Epithelial cell of prostate (primary cell): ENCODE data around the gene NLN.
"Not testable (repeated sequence)": the region's sequence is repeated elsewhere in the genome, so short reads cannot be mapped to it uniquely, and the experiment has no call there.

ENCODE experiments used
- DNase-seq: peaks from one replicate; pipeline ENCODE4 v3.0.0-alpha.2; 2011; ENCODE audit warnings: low read depth, low spot score
- H3K27ac ChIP-seq: fragments of 450-650 bp; 2 replicates; pipeline ENCODE4 v1.5.1; 2017; ENCODE audit warnings: mild to moderate bottlenecking

NLN gene

DNA sequence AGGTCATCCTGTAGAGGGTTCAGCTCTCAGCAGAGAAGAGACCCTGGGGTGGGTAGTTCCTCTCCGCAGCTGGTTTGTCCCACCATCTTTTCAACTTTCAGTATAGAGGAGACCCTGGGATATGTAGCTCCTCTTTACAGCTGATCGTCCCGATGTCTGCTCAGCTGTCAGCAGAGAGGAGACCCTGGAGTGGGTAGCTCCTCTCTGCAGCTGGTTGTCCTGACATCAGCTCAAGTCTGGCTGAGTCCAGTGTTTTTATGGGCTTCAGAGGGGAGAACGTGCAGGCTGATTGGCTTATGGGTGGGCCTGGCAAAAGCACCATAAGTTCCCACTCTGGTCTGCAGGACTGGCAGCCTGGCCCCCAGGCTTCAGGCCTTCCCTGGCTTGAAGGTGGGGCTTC lies 80.8 kb downstream of the NLN start:
- H3K27ac ChIP-seq: no peak overlapping the region
- no peak for DNase-seq

- no peak overlapping the region for H3K27ac ChIP-seq
Measured at GRCh38 chr5:65803699-65804391, 81.8 kb downstream of the NLN start.

DNA sequence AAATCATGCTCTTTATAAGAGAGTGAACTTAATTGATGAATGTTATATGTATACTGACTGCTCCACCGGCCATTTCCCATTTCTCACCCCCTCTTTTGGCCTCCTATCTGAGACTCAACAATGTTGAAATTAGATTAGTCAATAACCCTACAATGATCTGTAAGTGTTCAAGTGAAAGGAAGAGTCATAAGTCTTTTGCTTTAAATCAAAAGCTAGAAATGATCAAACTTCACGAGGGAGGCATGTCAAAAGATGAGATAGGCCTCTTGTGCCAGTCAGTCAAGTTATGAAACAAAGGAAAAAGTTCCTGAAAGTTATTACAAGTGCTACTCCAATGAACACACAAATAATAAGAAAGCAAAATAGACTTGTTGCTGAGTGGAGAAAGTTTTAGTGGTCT lies 83.1 kb downstream of the NLN start:
- H3K27ac ChIP-seq: no peak overlapping the region
- no peak for DNase-seq

More at GRCh38 chr5:65803699-65804391, 81.8 kb downstream of the NLN start:
- DNase-seq: no peak

DNA sequence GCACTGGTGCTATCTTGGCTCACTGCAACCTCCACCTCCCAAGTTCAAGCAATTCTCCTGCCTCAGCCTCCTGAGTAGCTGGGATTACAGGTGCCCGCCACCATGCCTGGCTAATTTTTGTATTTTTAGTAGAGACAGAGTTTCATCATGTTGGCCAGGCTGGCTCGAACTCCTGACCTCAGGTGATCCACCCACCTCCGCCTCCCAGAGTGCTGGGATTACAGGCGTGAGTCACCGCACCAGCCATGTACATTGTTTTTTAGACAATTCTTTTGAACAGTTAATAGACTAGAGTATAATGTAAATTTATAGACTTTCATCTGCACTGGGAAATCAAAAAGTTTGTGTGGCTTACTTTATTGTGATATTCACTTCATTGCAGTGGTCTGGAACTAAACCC lies 85.5 kb downstream of the NLN start:
- DNase-seq, H3K27ac ChIP-seq: not testable (repeated sequence)

DNA sequence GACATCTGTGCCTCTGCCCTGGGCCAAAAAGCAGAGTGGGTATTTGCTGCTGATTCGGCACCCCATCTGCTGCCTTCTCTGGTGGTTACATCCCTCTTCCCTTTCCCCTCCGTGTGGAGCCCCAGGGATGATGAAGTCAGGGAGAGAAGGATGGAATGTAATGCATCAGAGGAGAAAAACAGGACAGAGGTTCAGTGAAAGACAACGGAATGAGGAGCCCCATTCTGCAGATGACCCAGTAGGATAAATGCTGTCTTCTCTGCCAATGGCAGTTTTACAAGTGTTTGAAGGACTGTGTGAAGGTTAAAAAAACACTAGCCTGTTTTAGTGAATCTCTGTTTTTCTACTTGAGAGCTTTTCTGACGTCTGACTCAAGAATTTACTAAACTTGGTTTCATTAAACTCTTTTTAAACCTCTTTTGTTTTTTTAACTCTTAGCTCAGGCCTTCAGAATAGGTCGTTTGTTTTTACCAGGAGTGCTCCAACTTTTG lies 86.3 kb downstream of the NLN start:
- no peak overlapping the region for H3K27ac ChIP-seq

GRCh38 chr5:65808818-65809217 lies 86.8 kb downstream of the NLN start:
- no peak for DNase-seq
- no peak overlapping the region for H3K27ac ChIP-seq

More for the DNA sequence above, 86.3 kb downstream of the NLN start:
- no peak for DNase-seq

GRCh38 chr5:65809817-65810531 lies 88.0 kb downstream of the NLN start:
- peak overlapping the region; percentile 65 for H3K27ac ChIP-seq
- no peak for DNase-seq

GRCh38 chr5:65811004-65811403 lies 89.0 kb downstream of the NLN start:
- peak overlapping the region; percentile 65 for H3K27ac ChIP-seq
- DNase-seq: peak; percentile 64

DNA sequence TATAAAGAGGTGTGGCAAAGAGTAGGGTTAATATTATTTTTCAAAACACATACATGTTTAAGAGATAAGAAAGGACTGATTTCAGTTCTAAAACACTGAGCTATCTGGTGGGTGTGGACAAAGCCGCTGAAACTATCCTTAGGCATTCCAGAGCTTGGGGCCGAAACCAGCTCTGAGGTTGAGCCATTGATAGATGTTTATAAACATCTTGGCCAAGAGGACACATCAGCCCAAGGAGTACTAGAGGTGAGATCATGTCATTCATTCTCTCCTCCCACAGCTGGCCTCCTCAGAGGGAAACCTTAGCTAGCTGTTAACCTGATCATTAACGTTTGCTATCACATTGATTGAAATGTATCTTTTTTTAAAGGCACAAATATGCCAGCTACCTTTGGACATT lies 89.9 kb downstream of the NLN start:
- H3K27ac ChIP-seq: peak overlapping the region; percentile 65
- DNase-seq: no peak

- DNase-seq: no peak
- peak overlapping the region; percentile 65 for H3K27ac ChIP-seq
Measured at GRCh38 chr5:65812648-65813047, 90.6 kb downstream of the NLN start.

DNA sequence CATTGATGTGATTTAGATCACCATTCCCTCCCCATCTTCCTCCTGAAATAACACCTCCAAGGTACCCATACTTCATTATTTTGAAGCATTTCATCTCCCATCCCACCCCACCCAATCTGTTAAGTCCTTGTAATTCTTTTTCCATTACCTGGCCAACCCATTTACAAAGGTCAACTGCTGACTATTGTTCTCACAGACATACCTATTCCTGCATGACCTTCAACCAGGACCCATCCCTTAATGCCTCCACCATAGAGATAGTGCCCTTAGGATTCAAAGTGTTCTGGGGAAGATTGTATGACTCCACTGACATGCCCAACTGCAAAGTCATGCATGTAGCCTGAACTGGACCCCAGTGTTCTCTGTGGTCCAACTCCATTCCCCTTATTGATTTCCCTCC lies 91.2 kb downstream of the NLN start:
- no peak for DNase-seq
- peak overlapping the region; percentile 65 for H3K27ac ChIP-seq

GRCh38 chr5:65815161-65815560 lies 93.2 kb downstream of the NLN start:
- DNase-seq: no peak
- no peak overlapping the region for H3K27ac ChIP-seq

- no peak for DNase-seq
- no peak overlapping the region for H3K27ac ChIP-seq
Measured at GRCh38 chr5:65816729-65817128, 94.7 kb downstream of the NLN start.

DNA sequence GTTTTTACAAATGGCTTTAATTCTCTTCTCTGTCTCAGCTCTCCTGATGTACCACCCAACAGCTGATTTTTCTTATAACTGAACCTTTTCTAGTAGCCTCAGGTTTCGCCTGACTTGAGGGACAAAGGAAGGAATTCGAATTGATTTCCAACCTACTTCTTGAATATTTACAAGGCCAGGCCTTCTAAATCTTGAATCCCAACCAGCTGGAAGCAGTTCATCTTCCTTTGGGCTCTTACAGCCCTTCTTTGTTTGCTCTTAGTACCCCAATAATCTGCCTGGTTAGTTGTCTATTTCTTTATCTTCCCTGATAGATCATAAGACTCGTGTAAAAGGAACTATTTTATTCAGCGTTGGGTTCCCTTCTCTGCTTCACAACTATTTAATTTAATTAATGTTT lies 95.9 kb downstream of the NLN start:
- no peak for DNase-seq
- no peak overlapping the region for H3K27ac ChIP-seq

DNA sequence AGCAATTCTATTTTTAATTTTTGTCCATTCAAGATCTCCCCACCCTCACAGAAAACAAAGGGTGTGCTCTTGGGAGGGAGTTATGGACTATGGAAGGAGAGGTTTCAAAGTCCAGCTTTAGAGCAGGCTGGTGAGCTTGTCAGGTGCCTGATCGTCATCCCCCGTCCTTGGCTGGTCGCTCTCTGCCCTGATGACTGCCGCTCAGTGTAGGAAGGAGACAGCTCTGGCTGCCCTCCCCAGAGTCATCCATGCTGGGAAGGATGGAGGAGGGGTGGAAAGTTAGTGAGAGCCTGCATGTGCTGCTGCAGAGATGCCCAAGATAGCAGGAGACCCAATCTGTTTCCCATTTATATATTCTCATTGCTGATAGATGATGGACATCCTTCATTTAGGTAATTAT lies 96.6 kb downstream of the NLN start:
- no peak for DNase-seq
- no peak overlapping the region for H3K27ac ChIP-seq

DNA sequence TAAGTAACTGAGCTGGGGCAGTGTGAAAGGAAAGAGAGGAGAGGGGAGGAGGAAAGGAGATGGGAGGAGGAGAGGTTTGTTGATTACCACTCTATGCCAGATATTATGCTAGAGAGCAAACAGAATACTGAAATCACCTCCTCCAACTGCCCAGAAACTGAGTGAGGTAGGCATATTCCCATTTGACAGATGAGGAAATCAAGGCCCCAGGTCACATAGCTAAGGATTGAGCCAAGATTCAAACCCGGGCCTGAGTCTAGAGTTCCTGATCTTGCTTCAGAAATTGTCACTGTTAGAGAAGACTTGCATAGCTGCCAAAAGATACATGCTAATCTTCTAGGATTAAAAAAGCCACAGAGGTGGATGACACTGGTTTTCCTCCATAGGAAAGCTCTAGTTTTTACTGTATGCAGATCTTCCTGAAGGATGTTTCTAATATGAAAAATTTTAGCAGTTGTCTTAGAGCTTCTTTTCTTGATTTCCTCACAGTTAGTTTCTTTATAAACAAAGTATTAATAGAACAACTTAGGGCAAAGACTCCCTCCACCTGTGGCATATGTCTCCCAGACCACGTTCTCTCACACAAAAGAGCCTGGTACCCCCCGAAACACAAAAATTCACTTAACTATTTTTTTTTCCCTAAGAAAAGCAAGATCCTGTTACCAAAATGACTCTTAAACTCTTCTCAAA lies 97.4 kb downstream of the NLN start:
- H3K27ac ChIP-seq: no peak overlapping the region
- DNase-seq: no peak

DNA sequence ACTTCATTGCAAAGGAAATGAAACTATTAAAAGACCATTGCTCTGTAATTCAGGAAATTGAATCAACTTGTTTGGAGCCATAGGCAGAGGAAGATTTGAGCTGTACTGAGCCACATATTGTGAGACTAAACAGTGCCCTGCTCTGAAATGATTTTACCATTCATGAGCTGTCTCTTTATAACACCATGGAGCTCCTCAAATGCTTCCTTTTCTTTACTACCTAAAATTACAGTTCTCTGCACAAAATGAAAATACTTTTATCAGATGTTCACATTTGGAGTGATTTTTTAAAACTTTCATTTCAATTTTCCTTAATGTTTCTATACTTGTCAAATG lies 97.9 kb downstream of the NLN start:
- DNase-seq: no peak
- H3K27ac ChIP-seq: no peak overlapping the region

GRCh38 chr5:65820373-65820772 lies 98.4 kb downstream of the NLN start:
- no peak for DNase-seq
- H3K27ac ChIP-seq: no peak overlapping the region

DNA sequence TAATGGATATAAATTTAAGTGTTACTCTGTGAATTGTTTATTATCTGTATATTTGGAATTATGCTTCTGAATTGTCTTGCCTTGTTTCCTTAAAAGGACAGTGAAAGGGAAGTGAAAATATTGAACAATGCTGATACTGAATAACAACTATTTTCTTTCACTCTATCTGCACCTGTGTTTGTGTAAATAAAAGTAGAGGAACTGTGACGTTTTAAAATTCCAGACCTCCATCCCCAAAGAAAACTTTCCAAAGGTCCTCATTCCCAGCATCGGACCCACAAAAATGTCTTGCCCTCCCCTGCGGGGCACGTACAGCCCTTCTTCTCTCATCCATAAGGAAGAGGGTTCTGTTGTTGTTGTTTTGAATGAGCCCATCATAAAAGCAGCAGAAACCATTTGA lies 100.0 kb downstream of the NLN start:
- no peak for DNase-seq
- H3K27ac ChIP-seq: no peak overlapping the region

DNA sequence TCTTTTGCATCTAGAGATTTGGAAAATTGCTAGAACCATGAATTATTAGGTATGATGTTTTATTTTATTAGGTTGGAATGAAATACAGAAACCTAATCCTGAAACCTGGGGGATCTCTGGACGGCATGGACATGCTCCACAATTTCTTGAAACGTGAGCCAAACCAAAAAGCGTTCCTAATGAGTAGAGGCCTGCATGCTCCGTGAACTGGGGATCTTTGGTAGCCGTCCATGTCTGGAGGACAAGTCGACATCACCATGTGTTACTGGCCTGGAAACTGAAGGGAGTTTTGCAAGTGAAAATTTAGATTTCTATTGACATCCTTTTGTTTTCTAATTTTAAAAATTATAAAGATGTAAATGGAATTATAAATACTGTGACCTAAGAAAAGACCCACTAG lies 100.7 kb downstream of the NLN start:
- no peak overlapping the region for H3K27ac ChIP-seq
- no peak for DNase-seq

GRCh38 chr5:65823204-65823603 lies 101.2 kb downstream of the NLN start:
- DNase-seq: no peak
- H3K27ac ChIP-seq: no peak overlapping the region
